Astrocyte (in vitro differentiated cells and primary cell): Measurements from ENCODE around the gene FAM180A. TPM values are rescaled to one million over a fixed set of nuclear protein-coding genes. Genes with fewer than 3 reads are reported as not detected.

ENCODE experiments used
- DNase-seq: peaks from one replicate; pipeline ENCODE4 v3.0.0-alpha.2; 2010; ENCODE audit warnings: low read depth
- FAIRE-seq: peaks from 2 replicates; lab custom pipeline; 2011; peaks lifted over from hg19 to GRCh38; lab: Jason Lieb, UNC
- H2AFZ ChIP-seq: 2 replicates; pipeline ENCODE4 v1.6.0; 2012; ENCODE audit warnings: low read depth, low read length, inconsistent platforms
- H3K27ac ChIP-seq: 2 replicates; pipeline ENCODE4 v1.5.1; 2011; ENCODE audit warnings: low read depth, low read length, inconsistent platforms
- H3K27me3 ChIP-seq: 2 replicates; pipeline ENCODE4 v1.6.0; 2011; ENCODE audit warnings: low read length, inconsistent platforms; ENCODE audit not compliant: insufficient read depth
- H3K36me3 ChIP-seq: 2 replicates; pipeline ENCODE4 v1.5.1; 2011; ENCODE audit warnings: low read length, inconsistent platforms; ENCODE audit not compliant: insufficient read depth
- H3K4me1 ChIP-seq: 2 replicates; pipeline ENCODE4 v1.5.1; 2011; ENCODE audit warnings: low read length, inconsistent platforms; ENCODE audit not compliant: insufficient read depth
- H3K4me2 ChIP-seq: 2 replicates; pipeline ENCODE4 v1.6.0; 2012; ENCODE audit warnings: low read length, inconsistent platforms
- H3K4me3 ChIP-seq: 2 replicates; pipeline ENCODE4 v1.5.1; 2011; ENCODE audit warnings: low read depth, mild to moderate bottlenecking, low read length, inconsistent platforms; ENCODE audit not compliant: insufficient read depth
- H3K79me2 ChIP-seq: 2 replicates; pipeline ENCODE4 v1.6.0; 2012; ENCODE audit warnings: mild to moderate bottlenecking, low read length, inconsistent platforms; ENCODE audit not compliant: insufficient read depth
- H3K9ac ChIP-seq: 2 replicates; pipeline ENCODE4 v1.6.0; 2012; ENCODE audit warnings: mild to moderate bottlenecking, low read length, inconsistent platforms
- H3K9me3 ChIP-seq: 2 replicates; pipeline ENCODE4 v1.5.1; 2012; ENCODE audit warnings: low read depth, mild to moderate bottlenecking, low read length, inconsistent platforms; ENCODE audit not compliant: insufficient read depth
- H4K20me1 ChIP-seq: 2 replicates; pipeline ENCODE4 v1.6.0; 2012; ENCODE audit warnings: low read length, inconsistent platforms; ENCODE audit not compliant: insufficient read depth
- H3K27ac Mint-ChIP-seq: one replicate; pipeline ENCODE4 v1.8.0; 2021; ENCODE audit warnings: mild to moderate bottlenecking, mixed read lengths; ENCODE audit not compliant: unreplicated experiment
- H3K27me3 Mint-ChIP-seq: one replicate; pipeline ENCODE4 v1.8.0; 2021; ENCODE audit warnings: low read depth, mixed read lengths; ENCODE audit not compliant: unreplicated experiment
- H3K36me3 Mint-ChIP-seq: one replicate; pipeline ENCODE4 v1.8.0; 2021; ENCODE audit warnings: low read depth, mixed read lengths; ENCODE audit not compliant: unreplicated experiment
- H3K4me1 Mint-ChIP-seq: one replicate; pipeline ENCODE4 v1.8.0; 2021; ENCODE audit warnings: low read depth, mixed read lengths; ENCODE audit not compliant: unreplicated experiment
- H3K4me3 Mint-ChIP-seq: one replicate; pipeline ENCODE4 v1.8.0; 2021; ENCODE audit warnings: mild to moderate bottlenecking, moderate library complexity, mixed read lengths; ENCODE audit not compliant: unreplicated experiment
- H3K9me3 Mint-ChIP-seq: one replicate; pipeline ENCODE4 v1.8.0; 2021; ENCODE audit warnings: mild to moderate bottlenecking, mixed read lengths; ENCODE audit not compliant: unreplicated experiment
- EZH2 ChIP-seq: IDR thresholded peaks from 2 replicates; pipeline ENCODE4 v1.6.1; 2012; ENCODE audit warnings: mild to moderate bottlenecking, low read length, inconsistent platforms; ENCODE audit not compliant: insufficient read depth
- total RNA-seq: library from RNA; stranded (reverse); gene quantifications from 2 replicates; pipeline ENCODE4 v1.2.1, GENCODE V29; 2021
- TF ChIP-seq, protein P1 (sequence below): IDR thresholded peaks from 2 replicates; pipeline ENCODE4 v1.5.1; 2011; ENCODE audit warnings: low read depth, mild to moderate bottlenecking, inconsistent platforms, low read length, moderate library complexity; ENCODE audit not compliant: insufficient read depth

FAM180A gene
- total RNA-seq, 1 donor from 2014 or later: not detected

- DNase-seq: no peak
- Histone ChIP-seq H3K9me3 (no peaks in the 10 kb centered on the region), H4K20me1 (no peaks in the 10 kb centered on the region), H2AFZ (no peak overlapping the region), H3K27me3 (no peaks in the 10 kb centered on the region), H3K27ac (no peak overlapping the region), H3K9ac (no peak overlapping the region), H3K79me2 (no peaks in the 10 kb centered on the region), H3K4me3 (no peak overlapping the region), H3K4me1 (peaks cover 23% of the 10 kb centered on the region), H3K4me2 (no peak overlapping the region), H3K36me3 (no peaks in the 10 kb centered on the region)
- Mint-ChIP-seq H3K27me3 (no peaks in the 10 kb centered on the region), H3K27ac (no peak overlapping the region), H3K36me3 (no peaks in the 10 kb centered on the region), H3K9me3 (no peaks in the 10 kb centered on the region), H3K4me3 (no peak overlapping the region), H3K4me1 (peaks cover 15% of the 10 kb centered on the region)
- TF ChIP-seq, protein P1, sequence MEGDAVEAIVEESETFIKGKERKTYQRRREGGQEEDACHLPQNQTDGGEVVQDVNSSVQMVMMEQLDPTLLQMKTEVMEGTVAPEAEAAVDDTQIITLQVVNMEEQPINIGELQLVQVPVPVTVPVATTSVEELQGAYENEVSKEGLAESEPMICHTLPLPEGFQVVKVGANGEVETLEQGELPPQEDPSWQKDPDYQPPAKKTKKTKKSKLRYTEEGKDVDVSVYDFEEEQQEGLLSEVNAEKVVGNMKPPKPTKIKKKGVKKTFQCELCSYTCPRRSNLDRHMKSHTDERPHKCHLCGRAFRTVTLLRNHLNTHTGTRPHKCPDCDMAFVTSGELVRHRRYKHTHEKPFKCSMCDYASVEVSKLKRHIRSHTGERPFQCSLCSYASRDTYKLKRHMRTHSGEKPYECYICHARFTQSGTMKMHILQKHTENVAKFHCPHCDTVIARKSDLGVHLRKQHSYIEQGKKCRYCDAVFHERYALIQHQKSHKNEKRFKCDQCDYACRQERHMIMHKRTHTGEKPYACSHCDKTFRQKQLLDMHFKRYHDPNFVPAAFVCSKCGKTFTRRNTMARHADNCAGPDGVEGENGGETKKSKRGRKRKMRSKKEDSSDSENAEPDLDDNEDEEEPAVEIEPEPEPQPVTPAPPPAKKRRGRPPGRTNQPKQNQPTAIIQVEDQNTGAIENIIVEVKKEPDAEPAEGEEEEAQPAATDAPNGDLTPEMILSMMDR: no peak
- no peak for TF ChIP-seq EZH2
- FAIRE-seq: no peak
Measured at GRCh38 chr7:135711139-135711469, 37.5 kb downstream of the FAM180A start.

DNA sequence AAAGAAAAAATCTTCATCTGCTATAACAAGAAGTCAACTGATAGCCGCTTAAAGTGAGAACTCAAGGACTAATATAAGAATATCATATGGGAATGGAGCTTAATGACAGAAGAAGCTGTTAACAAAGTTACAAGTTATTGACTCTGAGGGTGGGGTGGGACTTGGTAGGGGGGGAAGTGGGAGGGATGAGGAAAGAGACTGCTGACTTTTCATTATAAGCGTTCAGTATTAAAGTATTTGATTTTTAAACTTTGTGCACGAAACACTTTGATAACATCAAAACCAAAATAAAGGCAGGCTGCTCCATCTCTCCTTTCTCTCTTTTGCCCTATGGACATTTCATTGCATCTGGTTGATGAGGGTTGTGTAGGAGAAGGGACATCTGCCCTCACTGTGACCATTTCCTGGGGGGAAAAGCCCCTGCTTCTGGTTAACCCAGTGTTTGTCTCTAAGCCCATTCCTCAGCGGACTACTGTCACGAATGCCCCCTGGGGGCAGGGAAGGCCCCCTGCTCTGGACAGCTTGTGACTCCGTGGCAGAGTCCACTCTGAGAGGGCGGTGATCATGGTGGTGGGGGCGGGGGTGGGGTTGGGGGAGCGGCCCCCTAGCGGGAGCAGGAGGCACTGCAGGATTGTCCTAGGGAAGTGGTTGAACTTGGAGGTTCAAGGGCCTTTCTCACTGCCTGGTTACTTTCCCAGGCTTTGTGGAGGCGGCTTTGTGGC is 38.0 kb downstream of the FAM180A start:
- no peak for DNase-seq
- H3K36me3 Mint-ChIP-seq: no peaks in the 10 kb centered on the region
- no peak overlapping the region for H3K9ac ChIP-seq
- no peaks in the 10 kb centered on the region for H3K36me3 ChIP-seq
- no peaks in the 10 kb centered on the region for H3K9me3 ChIP-seq
- no peak overlapping the region for H3K27ac Mint-ChIP-seq
- H3K4me3 Mint-ChIP-seq: no peak overlapping the region
- H4K20me1 ChIP-seq: no peaks in the 10 kb centered on the region
- no peaks in the 10 kb centered on the region for H3K79me2 ChIP-seq
- TF ChIP-seq, protein P1: peak; percentile 25
- no peak for TF ChIP-seq EZH2
- peaks cover 15% of the 10 kb centered on the region for H3K4me1 Mint-ChIP-seq
- H3K27ac ChIP-seq: no peak overlapping the region
- no peak overlapping the region for H3K4me3 ChIP-seq
- no peaks in the 10 kb centered on the region for H3K9me3 Mint-ChIP-seq
- H3K27me3 ChIP-seq: no peaks in the 10 kb centered on the region
- peaks cover 19% of the 10 kb centered on the region for H3K4me1 ChIP-seq
- H3K4me2 ChIP-seq: no peak overlapping the region
- no peak overlapping the region for H2AFZ ChIP-seq
- no peak for FAIRE-seq
- no peaks in the 10 kb centered on the region for H3K27me3 Mint-ChIP-seq

GRCh38 chr7:135709508-135709907 is 39.1 kb downstream of the FAM180A start:
- H3K27me3 Mint-ChIP-seq: no peaks in the 10 kb centered on the region
- Histone ChIP-seq H4K20me1 (no peaks in the 10 kb centered on the region), H3K27me3 (no peaks in the 10 kb centered on the region), H3K27ac (no peak overlapping the region), H3K9ac (no peak overlapping the region), H3K4me2 (no peak overlapping the region), H3K9me3 (no peaks in the 10 kb centered on the region), H3K79me2 (no peaks in the 10 kb centered on the region), H3K4me3 (no peak overlapping the region), H3K4me1 (peaks cover 10% of the 10 kb centered on the region), H2AFZ (no peak overlapping the region), H3K36me3 (no peaks in the 10 kb centered on the region)
- H3K4me3 Mint-ChIP-seq: no peak overlapping the region
- no peak for FAIRE-seq
- TF ChIP-seq, protein P1: no peak
- no peak for TF ChIP-seq EZH2
- H3K9me3 Mint-ChIP-seq: no peaks in the 10 kb centered on the region
- H3K4me1 Mint-ChIP-seq: peaks cover 15% of the 10 kb centered on the region
- H3K36me3 Mint-ChIP-seq: peaks cover 2% of the 10 kb centered on the region
- no peak for DNase-seq
- H3K27ac Mint-ChIP-seq: no peak overlapping the region
